ENCODE results near the gene DISP3. TPM values are rescaled to one million over a fixed set of nuclear protein-coding genes. Genes with fewer than 3 reads are reported as not detected.

The DISP3 gene
- total and polyA plus RNA-seq, 9 of the 15 experiments (the other 6 are each of a cell fraction or from before 2014, with no cell fraction given), result 0.03 to 0.19 (median 0.15) TPM; not detected in 5

DNA sequence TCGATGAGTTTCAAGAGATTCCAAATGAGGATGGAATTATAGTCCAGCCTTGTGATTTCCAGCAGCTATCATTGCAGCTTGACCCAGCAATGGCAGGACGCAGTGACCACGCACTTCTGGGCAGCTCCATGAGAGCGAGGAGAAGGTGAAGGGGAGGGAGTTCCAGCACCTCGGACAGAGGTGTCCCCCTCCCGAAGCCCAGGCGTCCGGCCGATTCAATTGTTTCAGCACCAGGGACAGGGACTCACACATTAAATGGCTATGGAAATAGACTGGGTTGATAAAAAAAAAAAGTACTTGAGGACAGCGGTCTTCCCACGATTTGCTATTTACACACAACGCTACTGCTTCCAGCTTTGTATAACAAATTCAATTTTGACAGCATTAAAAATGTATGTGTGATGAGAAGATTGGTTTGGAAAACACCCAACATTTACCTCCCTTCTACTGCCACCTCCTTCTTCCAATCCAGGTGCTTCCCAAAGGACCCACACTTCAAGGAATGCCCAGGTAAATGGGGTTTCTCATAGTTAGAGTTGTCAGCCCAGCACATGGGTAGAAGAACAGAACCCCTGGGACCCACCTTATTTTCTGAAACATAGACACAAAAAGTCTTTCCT lies 71.8 kb downstream of the DISP3 start (continued):
- TF ChIP-seq POLR2H (tag; IDR thresholded peaks at IDR 0.05; ENCODE audit: low read depth) (no peak), SMAD2 (IDR thresholded peaks at IDR 0.05; ENCODE audit: low read depth, low read length) (no peak), KLF16 (IDR thresholded peaks at IDR 0.05) (no peak), THRAP3 (IDR thresholded peaks at IDR 0.05; ENCODE audit: borderline replicate concordance) (no peak), SAFB (IDR thresholded peaks at IDR 0.05; ENCODE audit: borderline replicate concordance, low read depth, low read length) (no peak)
- TF ChIP-seq, protein P1, sequence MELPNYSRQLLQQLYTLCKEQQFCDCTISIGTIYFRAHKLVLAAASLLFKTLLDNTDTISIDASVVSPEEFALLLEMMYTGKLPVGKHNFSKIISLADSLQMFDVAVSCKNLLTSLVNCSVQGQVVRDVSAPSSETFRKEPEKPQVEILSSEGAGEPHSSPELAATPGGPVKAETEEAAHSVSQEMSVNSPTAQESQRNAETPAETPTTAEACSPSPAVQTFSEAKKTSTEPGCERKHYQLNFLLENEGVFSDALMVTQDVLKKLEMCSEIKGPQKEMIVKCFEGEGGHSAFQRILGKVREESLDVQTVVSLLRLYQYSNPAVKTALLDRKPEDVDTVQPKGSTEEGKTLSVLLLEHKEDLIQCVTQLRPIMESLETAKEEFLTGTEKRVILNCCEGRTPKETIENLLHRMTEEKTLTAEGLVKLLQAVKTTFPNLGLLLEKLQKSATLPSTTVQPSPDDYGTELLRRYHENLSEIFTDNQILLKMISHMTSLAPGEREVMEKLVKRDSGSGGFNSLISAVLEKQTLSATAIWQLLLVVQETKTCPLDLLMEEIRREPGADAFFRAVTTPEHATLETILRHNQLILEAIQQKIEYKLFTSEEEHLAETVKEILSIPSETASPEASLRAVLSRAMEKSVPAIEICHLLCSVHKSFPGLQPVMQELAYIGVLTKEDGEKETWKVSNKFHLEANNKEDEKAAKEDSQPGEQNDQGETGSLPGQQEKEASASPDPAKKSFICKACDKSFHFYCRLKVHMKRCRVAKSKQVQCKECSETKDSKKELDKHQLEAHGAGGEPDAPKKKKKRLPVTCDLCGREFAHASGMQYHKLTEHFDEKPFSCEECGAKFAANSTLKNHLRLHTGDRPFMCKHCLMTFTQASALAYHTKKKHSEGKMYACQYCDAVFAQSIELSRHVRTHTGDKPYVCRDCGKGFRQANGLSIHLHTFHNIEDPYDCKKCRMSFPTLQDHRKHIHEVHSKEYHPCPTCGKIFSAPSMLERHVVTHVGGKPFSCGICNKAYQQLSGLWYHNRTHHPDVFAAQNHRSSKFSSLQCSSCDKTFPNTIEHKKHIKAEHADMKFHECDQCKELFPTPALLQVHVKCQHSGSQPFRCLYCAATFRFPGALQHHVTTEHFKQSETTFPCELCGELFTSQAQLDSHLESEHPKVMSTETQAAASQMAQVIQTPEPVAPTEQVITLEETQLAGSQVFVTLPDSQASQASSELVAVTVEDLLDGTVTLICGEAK (IDR thresholded peaks at IDR 0.05), result peak; percentile 92
- TF ChIP-seq, protein P1 (CRISPR knock-in tag; IDR thresholded peaks at IDR 0.05), result peak; percentile 73
- TF ChIP-seq, protein P2, sequence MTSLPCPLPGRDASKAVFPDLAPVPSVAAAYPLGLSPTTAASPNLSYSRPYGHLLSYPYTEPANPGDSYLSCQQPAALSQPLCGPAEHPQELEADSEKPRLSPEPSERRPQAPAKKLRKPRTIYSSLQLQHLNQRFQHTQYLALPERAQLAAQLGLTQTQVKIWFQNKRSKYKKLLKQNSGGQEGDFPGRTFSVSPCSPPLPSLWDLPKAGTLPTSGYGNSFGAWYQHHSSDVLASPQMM (CRISPR knock-in tag; IDR thresholded peaks at IDR 0.05), result no peak
- TF ChIP-seq, protein P3, sequence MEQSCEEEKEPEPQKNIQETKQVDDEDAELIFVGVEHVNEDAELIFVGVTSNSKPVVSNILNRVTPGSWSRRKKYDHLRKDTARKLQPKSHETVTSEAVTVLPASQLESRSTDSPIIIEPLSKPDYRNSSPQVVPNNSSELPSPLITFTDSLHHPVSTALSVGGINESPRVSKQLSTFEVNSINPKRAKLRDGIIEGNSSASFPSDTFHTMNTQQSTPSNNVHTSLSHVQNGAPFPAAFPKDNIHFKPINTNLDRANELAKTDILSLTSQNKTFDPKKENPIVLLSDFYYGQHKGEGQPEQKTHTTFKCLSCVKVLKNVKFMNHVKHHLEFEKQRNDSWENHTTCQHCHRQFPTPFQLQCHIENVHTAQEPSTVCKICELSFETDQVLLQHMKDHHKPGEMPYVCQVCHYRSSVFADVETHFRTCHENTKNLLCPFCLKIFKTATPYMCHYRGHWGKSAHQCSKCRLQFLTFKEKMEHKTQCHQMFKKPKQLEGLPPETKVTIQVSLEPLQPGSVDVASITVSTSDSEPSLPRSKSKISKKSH (CRISPR knock-in tag; IDR thresholded peaks at IDR 0.05), result no peak
- TF ChIP-seq, protein P4, sequence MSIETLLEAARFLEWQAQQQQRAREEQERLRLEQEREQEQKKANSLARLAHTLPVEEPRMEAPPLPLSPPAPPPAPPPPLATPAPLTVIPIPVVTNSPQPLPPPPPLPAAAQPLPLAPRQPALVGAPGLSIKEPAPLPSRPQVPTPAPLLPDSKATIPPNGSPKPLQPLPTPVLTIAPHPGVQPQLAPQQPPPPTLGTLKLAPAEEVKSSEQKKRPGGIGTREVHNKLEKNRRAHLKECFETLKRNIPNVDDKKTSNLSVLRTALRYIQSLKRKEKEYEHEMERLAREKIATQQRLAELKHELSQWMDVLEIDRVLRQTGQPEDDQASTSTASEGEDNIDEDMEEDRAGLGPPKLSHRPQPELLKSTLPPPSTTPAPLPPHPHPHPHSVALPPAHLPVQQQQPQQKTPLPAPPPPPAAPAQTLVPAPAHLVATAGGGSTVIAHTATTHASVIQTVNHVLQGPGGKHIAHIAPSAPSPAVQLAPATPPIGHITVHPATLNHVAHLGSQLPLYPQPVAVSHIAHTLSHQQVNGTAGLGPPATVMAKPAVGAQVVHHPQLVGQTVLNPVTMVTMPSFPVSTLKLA (conservative IDR thresholded peaks at IDR 0.05), result peak; percentile 70 to 88
- TF ChIP-seq, protein P5, sequence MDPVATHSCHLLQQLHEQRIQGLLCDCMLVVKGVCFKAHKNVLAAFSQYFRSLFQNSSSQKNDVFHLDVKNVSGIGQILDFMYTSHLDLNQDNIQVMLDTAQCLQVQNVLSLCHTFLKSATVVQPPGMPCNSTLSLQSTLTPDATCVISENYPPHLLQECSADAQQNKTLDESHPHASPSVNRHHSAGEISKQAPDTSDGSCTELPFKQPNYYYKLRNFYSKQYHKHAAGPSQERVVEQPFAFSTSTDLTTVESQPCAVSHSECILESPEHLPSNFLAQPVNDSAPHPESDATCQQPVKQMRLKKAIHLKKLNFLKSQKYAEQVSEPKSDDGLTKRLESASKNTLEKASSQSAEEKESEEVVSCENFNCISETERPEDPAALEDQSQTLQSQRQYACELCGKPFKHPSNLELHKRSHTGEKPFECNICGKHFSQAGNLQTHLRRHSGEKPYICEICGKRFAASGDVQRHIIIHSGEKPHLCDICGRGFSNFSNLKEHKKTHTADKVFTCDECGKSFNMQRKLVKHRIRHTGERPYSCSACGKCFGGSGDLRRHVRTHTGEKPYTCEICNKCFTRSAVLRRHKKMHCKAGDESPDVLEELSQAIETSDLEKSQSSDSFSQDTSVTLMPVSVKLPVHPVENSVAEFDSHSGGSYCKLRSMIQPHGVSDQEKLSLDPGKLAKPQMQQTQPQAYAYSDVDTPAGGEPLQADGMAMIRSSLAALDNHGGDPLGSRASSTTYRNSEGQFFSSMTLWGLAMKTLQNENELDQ (CRISPR knock-in tag; IDR thresholded peaks at IDR 0.05; ENCODE audit: borderline replicate concordance), result peak; percentile 99
